Measurements from ENCODE around the gene USP46.

Gene USP46

DNA sequence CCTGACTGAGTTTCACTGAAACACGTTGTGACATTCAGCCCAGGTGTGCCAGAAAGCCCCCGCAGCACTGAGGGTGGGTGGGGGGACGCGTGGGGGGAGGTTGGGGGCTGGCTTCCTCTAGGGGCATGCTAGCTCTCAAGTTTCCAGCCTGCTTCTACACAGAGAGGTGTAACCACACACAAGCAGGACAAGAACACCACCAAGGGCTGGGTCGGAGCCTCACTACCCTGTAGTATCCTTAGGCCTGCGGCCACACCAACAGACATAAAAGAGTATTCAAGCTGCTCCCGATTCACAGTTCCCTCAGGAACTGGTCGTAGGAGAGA lies 1.8 kb downstream of the USP46 start:
- DNase-seq = peak in 1 of 56 donors; percentile 53

DNA sequence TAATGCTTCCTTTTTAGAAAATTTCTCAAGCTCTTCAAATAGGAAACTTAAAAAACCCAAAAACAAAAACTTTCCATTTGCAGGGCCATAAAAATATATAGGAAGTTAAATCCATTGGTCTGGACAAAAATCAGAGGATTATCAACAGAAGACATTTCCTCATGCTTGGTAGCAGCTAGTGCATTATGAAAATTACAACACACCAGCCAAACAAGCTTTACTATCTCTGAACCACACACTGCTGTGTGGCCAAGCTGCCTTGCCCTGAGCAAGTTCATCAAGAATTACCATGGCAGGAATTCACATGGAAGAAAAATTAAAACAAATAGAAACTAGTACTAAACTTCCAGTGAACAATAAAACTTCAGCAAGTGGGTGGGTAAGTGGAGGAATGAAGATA lies 3.6 kb downstream of the USP46 start:
- DNase-seq = no peak

GRCh38 chr4:52651996-52652672 lies 7.0 kb downstream of the USP46 start:
- DNase-seq = no peak

DNA sequence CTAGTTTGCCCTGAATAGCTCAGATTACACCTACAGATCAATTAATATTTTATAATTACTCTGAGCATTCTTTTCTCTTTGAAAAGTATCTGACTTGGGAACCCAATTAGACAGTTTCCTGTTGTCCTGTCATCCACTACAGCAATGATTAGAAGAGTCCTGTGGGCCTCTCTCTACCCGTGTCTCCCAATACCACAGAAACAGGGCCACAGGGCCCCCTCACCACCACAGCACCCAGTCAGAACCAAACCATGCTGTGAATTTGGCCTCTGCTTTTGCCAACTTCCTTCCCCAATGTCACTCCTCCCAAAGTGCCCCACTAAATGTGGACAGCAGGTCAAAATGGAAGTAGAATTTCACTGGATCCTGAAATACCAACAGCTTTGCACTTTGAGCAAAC lies 10.3 kb downstream of the USP46 start:
- no peak for DNase-seq

DNA sequence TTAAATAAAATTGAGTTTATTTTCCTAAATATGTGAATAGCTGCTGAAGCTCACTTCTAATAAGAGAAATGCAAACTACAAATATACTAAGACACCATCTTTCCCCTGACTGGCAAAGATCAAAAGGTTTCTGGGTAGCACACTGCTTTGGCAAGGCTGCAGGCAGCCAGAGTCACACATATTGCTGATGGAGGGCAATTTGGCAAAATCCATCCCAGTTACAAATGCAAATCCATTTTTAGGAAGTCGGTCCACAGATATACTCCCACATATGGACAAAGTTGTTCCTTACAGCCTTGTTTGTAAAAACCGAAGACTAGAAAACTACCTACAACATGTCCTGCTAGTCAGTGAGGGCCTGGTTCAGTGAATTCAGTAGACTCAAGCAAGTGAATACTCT lies 12.4 kb downstream of the USP46 start:
- DNase-seq = no peak

DNA sequence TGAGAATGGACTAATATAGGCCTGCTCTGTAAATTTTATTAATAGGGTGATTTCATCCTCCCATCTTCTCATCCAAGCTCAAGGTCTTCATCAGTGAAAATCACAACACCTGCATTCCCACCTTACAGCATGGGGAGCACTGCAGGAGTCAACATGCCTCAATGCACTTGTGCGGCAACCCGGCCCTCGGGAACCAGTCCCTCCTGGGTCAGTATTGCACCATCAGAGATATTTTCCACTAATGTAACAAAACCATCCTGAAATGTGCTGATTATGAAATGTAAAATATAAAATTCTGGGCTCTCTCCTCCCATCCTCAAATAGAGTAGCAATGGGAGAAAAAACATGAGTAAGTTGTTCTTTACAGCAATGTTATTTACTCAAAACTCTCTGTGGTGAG lies 13.0 kb downstream of the USP46 start:
- DNase-seq = no peak

DNA sequence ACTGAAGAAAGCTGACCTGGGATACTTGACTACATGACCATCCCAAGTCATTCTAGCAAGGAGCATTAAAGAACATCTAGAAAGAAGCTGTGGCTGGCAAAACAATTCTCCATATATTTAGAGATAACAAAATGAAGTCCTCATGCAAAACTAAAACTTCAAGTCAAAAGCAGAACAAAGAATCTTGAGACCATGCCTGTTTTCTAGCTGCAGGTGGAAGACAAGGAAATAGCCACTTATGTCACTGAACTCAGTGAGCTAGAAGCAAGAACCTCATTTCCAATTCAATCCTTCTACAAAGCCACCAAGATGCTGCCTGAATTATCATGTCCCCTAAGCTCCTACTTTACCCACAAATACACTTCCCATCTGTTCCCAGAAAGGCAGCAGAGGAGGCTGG lies 13.8 kb downstream of the USP46 start:
- DNase-seq = no peak

DNA sequence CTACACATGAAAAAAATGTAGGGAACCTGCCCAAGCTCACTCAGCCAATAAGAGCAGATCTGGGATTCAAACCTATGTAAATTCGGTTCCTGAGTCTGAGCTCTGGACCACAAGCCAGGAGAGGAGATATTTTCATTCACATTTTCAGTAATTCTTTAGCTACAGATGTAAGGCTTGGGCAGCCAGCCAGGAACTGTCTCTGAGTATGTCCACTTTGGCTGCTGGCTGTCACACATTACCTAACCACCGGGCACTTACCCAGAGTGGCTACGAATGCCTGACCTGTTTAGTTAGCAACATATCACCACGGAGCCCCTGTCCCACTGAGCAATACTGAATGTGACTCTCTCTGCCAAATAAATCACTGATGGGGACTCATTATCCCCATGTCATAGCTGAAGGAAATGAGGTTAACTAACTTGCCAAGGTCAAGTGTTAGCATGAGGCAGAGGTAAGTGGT lies 15.3 kb downstream of the USP46 start:
- DNase-seq = peak in 9 of 56 donors; percentile 1 to 58 (median 7)

DNA sequence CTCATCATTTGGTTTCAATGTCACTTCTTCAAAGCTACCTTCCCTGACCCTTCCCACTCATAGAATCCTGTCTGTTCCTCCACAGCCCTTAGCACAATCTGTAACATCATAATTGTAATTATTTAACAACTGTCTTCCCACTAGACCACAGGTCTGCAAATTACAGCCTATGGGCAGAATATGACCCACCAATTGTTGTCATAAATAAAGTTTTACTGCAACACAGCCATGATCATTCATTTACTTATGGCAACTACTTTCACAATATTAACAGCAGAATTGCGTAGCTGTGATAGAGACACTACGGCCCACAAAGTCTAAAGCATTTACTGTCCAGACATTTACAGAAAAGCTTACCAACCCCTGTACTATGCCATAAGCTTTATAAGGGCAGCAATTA lies 15.9 kb downstream of the USP46 start:
- DNase-seq = no peak

GRCh38 chr4:52641854-52642563 lies 17.1 kb downstream of the USP46 start:
- no peak for DNase-seq

GRCh38 chr4:52640808-52641565 lies 18.1 kb downstream of the USP46 start:
- no peak for DNase-seq

GRCh38 chr4:52638717-52639116 lies 20.4 kb downstream of the USP46 start:
- DNase-seq = no peak

- DNase-seq = no peak
Observed at GRCh38 chr4:52637116-52637515, 22.0 kb downstream of the USP46 start.

DNA sequence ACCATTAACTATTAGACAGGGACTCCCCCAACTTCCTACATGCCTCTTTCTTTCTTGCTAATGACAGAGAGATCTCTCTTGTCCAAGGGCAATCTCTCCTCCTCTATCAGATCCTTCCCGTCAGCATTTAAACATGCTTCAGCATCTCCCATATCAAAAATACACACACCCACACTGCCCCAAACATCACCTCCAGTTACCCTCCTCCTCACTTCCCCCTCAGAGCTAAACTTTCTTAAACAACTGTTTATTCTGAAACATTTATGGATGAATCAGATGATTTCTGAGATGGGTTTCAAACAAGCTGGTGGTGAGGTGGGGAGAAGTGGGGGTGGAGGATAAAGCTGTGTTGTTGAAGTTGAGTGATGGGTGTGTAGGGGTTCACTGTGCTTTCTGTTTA lies 23.5 kb downstream of the USP46 start:
- no peak for DNase-seq

- no peak for DNase-seq
Observed at GRCh38 chr4:52635130-52635529, 24.0 kb downstream of the USP46 start.

DNA sequence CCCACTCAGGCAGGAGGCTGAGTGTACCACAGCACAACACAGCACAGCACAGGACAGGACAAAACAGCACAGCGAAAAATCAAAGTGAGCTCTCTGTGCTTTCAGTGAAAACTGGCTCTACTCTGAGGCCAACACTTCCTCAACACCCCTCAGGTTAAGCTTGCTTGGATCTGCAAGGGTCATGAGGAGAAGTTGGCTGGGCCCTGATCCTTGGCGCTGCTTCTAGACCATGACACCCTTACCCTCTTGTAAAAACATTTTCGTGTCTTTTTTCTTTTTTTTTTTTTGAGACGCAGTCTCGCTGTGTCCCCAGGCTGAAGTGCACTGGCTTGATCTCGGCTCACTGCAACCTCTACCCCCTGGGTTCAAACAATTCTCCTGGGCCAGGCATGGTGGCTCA lies 25.3 kb downstream of the USP46 start:
- DNase-seq = no peak

DNA sequence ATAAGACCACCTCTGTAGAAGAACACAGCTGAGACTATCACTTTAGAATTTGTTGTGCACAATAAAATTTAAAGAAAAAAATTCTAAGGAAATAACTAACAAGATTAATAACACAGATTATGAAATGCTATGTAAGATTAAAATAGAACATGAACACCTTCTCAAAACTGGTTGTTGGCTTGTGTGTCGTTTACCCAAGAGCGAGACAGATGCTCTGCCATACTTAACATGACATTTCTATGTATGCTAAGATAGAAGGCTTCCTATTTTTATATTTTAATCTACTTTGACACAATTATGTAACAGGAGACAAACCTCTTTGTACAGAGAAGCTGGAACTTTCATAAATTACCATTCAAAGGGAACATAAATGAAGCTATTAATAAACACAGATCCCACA lies 30.1 kb downstream of the USP46 start:
- DNase-seq = no peak

GRCh38 chr4:52628543-52628942 lies 30.6 kb downstream of the USP46 start:
- DNase-seq = no peak

DNA sequence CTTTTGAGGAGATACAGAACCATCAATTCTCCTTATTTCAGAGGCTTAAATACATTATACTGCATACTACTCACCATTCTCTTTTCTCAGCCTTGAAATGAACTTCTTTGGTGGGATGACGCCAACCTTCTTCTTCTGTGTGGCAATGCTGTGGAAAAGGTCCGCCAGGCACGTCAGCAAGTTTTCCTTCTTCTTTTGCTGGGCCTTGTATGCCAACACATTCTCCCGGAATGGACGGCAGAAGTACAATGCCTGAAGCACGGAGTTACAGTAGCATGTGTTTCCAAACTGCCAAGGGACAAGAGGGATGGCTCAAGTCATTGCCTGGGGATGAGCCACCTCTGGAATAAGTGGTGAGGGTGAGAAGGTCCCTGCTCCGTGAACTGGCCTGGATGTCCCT lies 31.2 kb downstream of the USP46 start:
- peak in 3 of 56 donors; percentile 2 to 8 (median 2) for DNase-seq

GRCh38 chr4:52625216-52625615 lies 33.9 kb downstream of the USP46 start:
- DNase-seq = no peak

DNA sequence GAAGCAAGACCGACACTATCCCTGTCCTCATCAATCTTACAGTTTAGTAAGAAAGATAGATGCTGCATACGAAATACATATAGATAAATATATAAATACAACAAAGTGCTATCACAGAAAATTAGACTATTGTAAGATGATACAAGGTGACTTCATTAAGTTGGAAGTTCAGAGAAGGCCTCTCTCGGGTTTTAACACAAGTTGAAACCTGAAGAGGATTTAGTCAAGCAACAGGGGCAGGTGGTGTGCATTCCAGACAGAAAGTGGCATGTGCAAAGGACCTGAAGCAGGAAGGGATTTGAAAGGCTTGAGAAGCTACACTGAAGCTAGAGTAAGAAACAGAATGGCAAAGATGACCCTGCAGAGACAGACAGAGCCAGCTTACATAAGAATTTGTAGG lies 36.5 kb downstream of the USP46 start:
- DNase-seq = no peak

- DNase-seq = no peak
Observed at GRCh38 chr4:52621567-52621966, 37.5 kb downstream of the USP46 start.

DNA sequence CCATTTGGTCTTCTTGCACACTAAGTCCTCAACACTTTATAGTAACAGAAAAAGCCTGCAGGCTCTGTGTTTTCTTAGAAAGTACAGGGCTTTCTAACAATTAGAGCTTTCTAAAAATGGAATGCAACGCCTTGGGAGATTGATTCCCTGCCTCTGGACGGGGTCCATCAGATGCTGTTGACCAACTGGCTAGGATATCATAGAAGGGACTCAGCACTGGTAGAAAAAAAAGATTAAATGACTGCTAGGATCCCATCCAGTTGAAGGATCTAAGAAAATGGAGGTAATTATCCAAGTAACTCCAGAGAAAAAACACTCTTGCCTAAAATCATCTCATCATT lies 39.5 kb downstream of the USP46 start:
- DNase-seq = no peak
